Kidney (tissue), 22 donors: Measurements from ENCODE around the gene PIP5K1A. TPM values are rescaled to one million over a fixed set of nuclear protein-coding genes. Genes with fewer than 3 reads are reported as not detected.

Experiments used
- DNase-seq, 5 donors: peaks; one replicate each; pipeline ENCODE4 v3.0.0-alpha.2; 2013 to 2020
- FAIRE-seq: peaks from 2 replicates; lab custom pipeline; 2012; peaks lifted over from hg19 to GRCh38; lab: Jason Lieb, UNC
- H3K27ac ChIP-seq, 2 donors: one replicate each; pipeline ENCODE4 v1.7.0; 2013; ENCODE audit warnings: low read depth in 2 of 2, low read length in 2 of 2, inconsistent platforms in 1 of 2
- H3K27me3 ChIP-seq: one replicate; pipeline ENCODE4 v1.7.1; 2013; ENCODE audit warnings: low read length, inconsistent platforms; ENCODE audit not compliant: control insufficient read depth, insufficient read depth
- H3K36me3 ChIP-seq, 3 donors: one replicate each; pipeline versions ENCODE4 v1.7.0 to v1.7.1; 2013; ENCODE audit warnings: low read length in 3 of 3, control low read depth in 1 of 3, inconsistent platforms in 1 of 3; ENCODE audit not compliant: insufficient read depth in 3 of 3, control insufficient read depth in 2 of 3
- H3K4me1 ChIP-seq, 3 donors: one replicate each; pipeline versions ENCODE4 v1.7.0 to v1.7.1; 2013; ENCODE audit warnings: low read length in 3 of 3, inconsistent platforms in 1 of 3, low read depth in 1 of 3; ENCODE audit not compliant: control insufficient read depth in 2 of 3, insufficient read depth in 2 of 3
- H3K4me3 ChIP-seq, 3 donors: one replicate each; pipeline versions ENCODE4 v1.7.0 to v1.8.1; 2013; ENCODE audit warnings: low read length in 3 of 3, control low read depth in 1 of 3, inconsistent platforms in 1 of 3
- H3K9ac ChIP-seq, 3 donors: one replicate each; pipeline versions ENCODE4 v1.7.0 to v1.7.1; 2013; ENCODE audit warnings: low read length in 3 of 3, control low read depth in 1 of 3, inconsistent platforms in 1 of 3
- H3K9me3 ChIP-seq, 3 donors: one replicate each; pipeline versions ENCODE4 v1.7.0 to v1.7.1; 2013; ENCODE audit warnings: low read length in 3 of 3, control low read depth in 1 of 3, inconsistent platforms in 1 of 3; ENCODE audit not compliant: control insufficient read depth in 2 of 3, insufficient read depth in 1 of 3
- intact Hi-C: fragments of 100-400 bp; cut with DNase I; formaldehyde crosslinking; loops from one replicate; pipeline ENCODE4 v1.11.1; 2022
- long read RNA-seq, 10 donors: library from polyadenylated mRNA in 1 of 10; unstranded in 1 of 10; transcript quantifications; one replicate each; pipeline ENCODE4 v2.0.0 and lab custom pipeline, GENCODE V29; 2021 to 2026
- polyA plus RNA-seq: library from polyadenylated mRNA; stranded (reverse); fragments of 350-450 nt; fragmentation: Illumina TruSeq; extraction: RNeasy Lipid Tissue Mini Kit (QIAGEN cat#74804); gene quantifications from one replicate; pipeline ENCODE4 v1.2.3, GENCODE V29; 2014; ENCODE audit warnings: low read depth, low replicate concordance; ENCODE audit not compliant: insufficient read depth
- total RNA-seq: library from RNA; stranded (reverse); fragmentation: NEBNext Ultra II Directional; extraction: Animal tissue kit (Norgen Biotek cat#: 25700); gene quantifications from one replicate; pipeline ENCODE4 v1.2.1, GENCODE V29; 2021
- TF ChIP-seq, protein P1 (sequence below): IDR thresholded peaks from 3 replicates; pipeline ENCODE4 v1.5.1; 2012; ENCODE audit warnings: mild to moderate bottlenecking, moderate library complexity, borderline replicate concordance; ENCODE audit not compliant: insufficient read depth; ENCODE audit errors: extremely low read depth
- donor health status: control.
- donor health status: control.
- donor health status: control.
- donor health status: control.
- donor health status: control.
- donor health status: DM: yes; HTN: yes; CAD: no.
- donor health status: Normal renal cell carcinoma (clear cell type).

Gene PIP5K1A
- total RNA-seq = 49.0 TPM
- 15.5 TPM for polyA plus RNA-seq
- long read RNA-seq, donor 1, transcript PIP5K1A-201 (15 exons, 3,767 nt) = major isoform, 7 of 12 reads
- long read RNA-seq, donor 1, partial matches to known transcripts = 0 of 12 reads
- long read RNA-seq, donor 1, other reads (novel, unspliced or antisense) = 0 of 12 reads
- long read RNA-seq, donor 2, transcript PIP5K1A-201 (15 exons, 3,767 nt) = major isoform, 6 of 10 reads
- long read RNA-seq, donor 2, partial matches to known transcripts = 0 of 10 reads
- long read RNA-seq, donor 2, other reads (novel, unspliced or antisense) = 0 of 10 reads
- long read RNA-seq, donor 3, partial matches to known transcripts = 0 of 10 reads
- long read RNA-seq, donor 3, other reads (novel, unspliced or antisense) = 0 of 10 reads
- long read RNA-seq, donor 4, transcript PIP5K1A-201 (15 exons, 3,767 nt) = major isoform, 5 of 8 reads
- long read RNA-seq, donor 4, partial matches to known transcripts = 0 of 8 reads
- long read RNA-seq, donor 4, other reads (novel, unspliced or antisense) = 0 of 8 reads
- long read RNA-seq, donor 5 = 0 reads
- long read RNA-seq, donor 6, partial matches to known transcripts = 0 of 5 reads
- long read RNA-seq, donor 6, other reads (novel, unspliced or antisense) = 0 of 5 reads
- long read RNA-seq, donor 7, partial matches to known transcripts = 1 of 9 reads
- long read RNA-seq, donor 7, other reads (novel, unspliced or antisense) = 6 of 9 reads
- long read RNA-seq, donor 8, transcript PIP5K1A-201 (15 exons, 3,767 nt) = major isoform, 7 of 51 reads
- long read RNA-seq, donor 8, partial matches to known transcripts = 42 of 51 reads
- long read RNA-seq, donor 8, other reads (novel, unspliced or antisense) = 0 of 51 reads
- long read RNA-seq, donor 9, transcript PIP5K1A-201 (15 exons, 3,767 nt) = major isoform, 6 of 8 reads
- long read RNA-seq, donor 9, partial matches to known transcripts = 0 of 8 reads
- long read RNA-seq, donor 9, other reads (novel, unspliced or antisense) = 0 of 8 reads
- long read RNA-seq, donor 10, partial matches to known transcripts = 0 of 8 reads
- long read RNA-seq, donor 10, other reads (novel, unspliced or antisense) = 0 of 8 reads

DNA sequence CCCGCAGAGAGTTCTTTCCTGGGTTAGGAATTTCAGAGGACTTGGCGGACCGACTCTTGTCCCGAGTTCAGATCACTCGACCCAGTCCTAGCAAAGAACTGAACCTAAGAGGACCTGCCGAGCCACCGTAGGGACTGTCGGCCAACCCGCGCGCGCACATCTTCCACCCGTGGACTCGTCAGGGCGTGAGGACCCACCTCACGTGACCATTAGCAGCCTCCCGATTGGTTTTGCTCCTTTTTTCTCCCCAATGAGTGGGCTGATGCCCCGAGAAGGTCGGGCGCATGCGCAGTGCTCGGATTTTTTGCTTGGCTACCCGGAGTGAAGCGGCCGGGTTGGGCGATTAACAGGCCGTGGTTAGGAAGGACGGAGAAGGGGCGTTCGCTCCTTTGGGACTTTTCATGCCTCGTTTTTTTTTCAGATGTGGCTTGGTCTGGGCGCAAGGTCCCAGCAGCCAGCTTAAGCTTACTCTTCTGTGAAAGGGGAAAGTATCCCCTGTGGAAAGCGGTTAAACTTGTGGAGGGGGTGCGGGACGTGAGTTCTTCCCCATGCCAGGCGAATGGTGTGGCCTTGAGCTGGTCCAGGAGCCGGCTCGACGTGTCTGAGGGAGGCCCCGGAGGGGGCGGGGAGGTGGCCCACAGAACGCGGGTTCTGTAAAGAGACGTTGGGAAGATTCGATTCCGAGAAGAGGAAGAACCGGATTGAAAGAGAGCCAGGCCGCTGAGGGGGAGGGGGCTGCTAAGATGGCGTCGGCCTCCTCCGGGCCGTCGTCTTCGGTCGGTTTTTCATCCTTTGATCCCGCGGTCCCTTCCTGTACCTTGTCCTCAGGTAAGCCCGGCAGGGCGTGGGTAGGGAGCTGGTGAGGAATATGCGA is at the start of gene PIP5K1A:
TSS of gene PIP5K1A (plus strand) at position 299 of the 874 bp plus-strand sequence. CDS start at position 744, 445 bp downstream.
- peaks cover 0 to 12% (median 6%) of the 10 kb centered on the region in 3 donors for H3K4me1 ChIP-seq
- FAIRE-seq (peak; percentile 53), DNase-seq (peak; percentile 98 to 100 (median 99))
- H3K36me3 ChIP-seq = peaks cover 0 to 7% (median 3%) of the 10 kb centered on the region in 3 donors
- no peaks in the 10 kb centered on the region for H3K9me3 ChIP-seq
- peak within 1 kb of the TSS; percentile 93 to 98 (median 98) for H3K4me3 ChIP-seq
- peak within 1 kb of the TSS; percentile 97 to 98 (median 97) for H3K9ac ChIP-seq
- intact Hi-C loops = no loop called here
- TF ChIP-seq, protein P1, sequence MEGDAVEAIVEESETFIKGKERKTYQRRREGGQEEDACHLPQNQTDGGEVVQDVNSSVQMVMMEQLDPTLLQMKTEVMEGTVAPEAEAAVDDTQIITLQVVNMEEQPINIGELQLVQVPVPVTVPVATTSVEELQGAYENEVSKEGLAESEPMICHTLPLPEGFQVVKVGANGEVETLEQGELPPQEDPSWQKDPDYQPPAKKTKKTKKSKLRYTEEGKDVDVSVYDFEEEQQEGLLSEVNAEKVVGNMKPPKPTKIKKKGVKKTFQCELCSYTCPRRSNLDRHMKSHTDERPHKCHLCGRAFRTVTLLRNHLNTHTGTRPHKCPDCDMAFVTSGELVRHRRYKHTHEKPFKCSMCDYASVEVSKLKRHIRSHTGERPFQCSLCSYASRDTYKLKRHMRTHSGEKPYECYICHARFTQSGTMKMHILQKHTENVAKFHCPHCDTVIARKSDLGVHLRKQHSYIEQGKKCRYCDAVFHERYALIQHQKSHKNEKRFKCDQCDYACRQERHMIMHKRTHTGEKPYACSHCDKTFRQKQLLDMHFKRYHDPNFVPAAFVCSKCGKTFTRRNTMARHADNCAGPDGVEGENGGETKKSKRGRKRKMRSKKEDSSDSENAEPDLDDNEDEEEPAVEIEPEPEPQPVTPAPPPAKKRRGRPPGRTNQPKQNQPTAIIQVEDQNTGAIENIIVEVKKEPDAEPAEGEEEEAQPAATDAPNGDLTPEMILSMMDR = no peak
- peak within 1 kb of the TSS; percentile 92 to 96 for H3K27ac ChIP-seq
- no peaks in the 10 kb centered on the region for H3K27me3 ChIP-seq

GRCh38 chr1:151156515-151156819 is 41.9 kb upstream of the PIP5K1A start, which contains the start of gene TNFAIP8L2:
TNFAIP8L2 (plus strand) TSS chr1:151156649; CDS start chr1:151158698, 2,049 bp downstream.
- no peaks in the 10 kb centered on the region for H3K27me3 ChIP-seq
- DNase-seq = peak in 1 of 5 donors; percentile 77
- peak within 1 kb of the TSS in 1 of 3 donors; percentile 34 for H3K9ac ChIP-seq
- peak within 1 kb of the TSS in 1 of 2 donors; percentile 47 for H3K27ac ChIP-seq
- no peak for FAIRE-seq
- intact Hi-C loops = loop anchor here (10.0 kb wide), 1 partner anchor 52 kb away; no protein-coding TSS in a partner anchor
- no peaks in the 10 kb centered on the region for H3K9me3 ChIP-seq
- no peaks in the 10 kb centered on the region for H3K4me1 ChIP-seq
- H3K4me3 ChIP-seq = peak within 1 kb of the TSS in 1 of 3 donors; percentile 47
- peaks cover 3 to 26% (median 18%) of the 10 kb centered on the region in 3 donors for H3K36me3 ChIP-seq
- TF ChIP-seq, protein P1 = no peak

DNA sequence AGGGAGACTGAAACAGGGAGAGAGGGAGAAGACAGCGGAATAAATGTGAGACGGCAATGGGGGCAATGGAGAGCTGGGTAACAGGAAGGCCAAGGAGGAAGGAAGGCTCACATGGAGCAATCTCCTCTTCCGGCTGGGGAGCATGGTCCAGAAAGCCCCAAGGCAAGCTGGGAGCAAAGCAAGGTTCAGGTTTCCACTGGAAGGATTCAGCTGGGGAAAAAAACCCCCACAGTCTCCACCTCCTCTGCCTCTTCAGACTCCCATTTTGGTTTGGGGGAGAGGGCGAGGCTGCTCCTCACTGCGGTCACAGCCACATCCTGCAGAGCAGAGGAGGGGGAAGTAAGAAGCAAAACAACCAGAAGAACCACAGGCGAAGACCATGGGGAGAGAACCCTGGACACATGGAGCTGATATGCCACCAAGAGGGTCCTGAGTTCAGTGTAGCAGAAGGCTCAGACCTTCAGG is 41.3 kb upstream of the PIP5K1A start:
- peak overlapping the region in 1 of 3 donors; percentile 47 for H3K4me3 ChIP-seq
- intact Hi-C loops = loop anchor here (10.0 kb wide), 1 partner anchor 52 kb away; no protein-coding TSS in a partner anchor
- H3K27me3 ChIP-seq = no peaks in the 10 kb centered on the region
- FAIRE-seq (no peak), DNase-seq (peak in 1 of 5 donors; percentile 55)
- H3K4me1 ChIP-seq = no peaks in the 10 kb centered on the region
- peak overlapping the region in 1 of 2 donors; percentile 47 for H3K27ac ChIP-seq
- peaks cover 6 to 26% (median 20%) of the 10 kb centered on the region in 3 donors for H3K36me3 ChIP-seq
- no peaks in the 10 kb centered on the region for H3K9me3 ChIP-seq
- TF ChIP-seq, protein P1 = no peak
- no peak overlapping the region for H3K9ac ChIP-seq
